SK-N-SH treated with all-trans-retinoic acid at 6 μM for 48 hours (cell line): ENCODE measurements around the gene SPOCK2.

ENCODE experiments used
- PATZ1 ChIP-seq: fragments of 250-450 bp; sonication (Bioruptor Pico); IDR thresholded peaks from 2 replicates; pipeline ENCODE4 v1.8.0; 2020; ENCODE audit warnings: mild to moderate bottlenecking, moderate library complexity, borderline replicate concordance
- RARB ChIP-seq: fragments of 250-450 bp; sonication (Bioruptor Pico); IDR thresholded peaks from 2 replicates; pipeline ENCODE4 v1.8.0; 2021; ENCODE audit warnings: mild to moderate bottlenecking, moderate library complexity
- ZC3H10 ChIP-seq: fragments of 250-450 bp; sonication (Bioruptor Pico); IDR thresholded peaks from 2 replicates; pipeline ENCODE4 v1.5.1; 2021; ENCODE audit warnings: mild to moderate bottlenecking, moderate library complexity
- ZFP3 ChIP-seq: fragments of 250-450 bp; sonication (Bioruptor Pico); IDR thresholded peaks from 2 replicates; pipeline ENCODE4 v1.5.0; 2020; ENCODE audit warnings: mild to moderate bottlenecking, moderate library complexity
- ZFP30 ChIP-seq: fragments of 450-650 bp; formaldehyde crosslinking; IDR thresholded peaks from 2 replicates; pipeline ENCODE4 v1.5.0; 2022; ENCODE audit warnings: mild to moderate bottlenecking, moderate library complexity
- ZNF565 ChIP-seq: fragments of 450-650 bp; formaldehyde crosslinking; conservative IDR thresholded peaks from 2 replicates; pipeline ENCODE4 v1.5.0; 2020; ENCODE audit warnings: low read depth, mild to moderate bottlenecking, moderate library complexity
- ZNF70 ChIP-seq: fragments of 450-650 bp; formaldehyde crosslinking; IDR thresholded peaks from 2 replicates; pipeline ENCODE4 v1.5.0; 2020; ENCODE audit warnings: mild to moderate bottlenecking, moderate library complexity

GRCh38 chr10:72014785-72015480, 73.4 kb downstream of the SPOCK2 start:
- no peak for TF ChIP-seq ZNF565 (CRISPR knock-in tag)
- no peak for TF ChIP-seq ZFP3
- no peak for TF ChIP-seq PATZ1 (CRISPR knock-in tag)
- TF ChIP-seq ZFP30: no peak
- TF ChIP-seq RARB (CRISPR knock-in tag): no peak
- TF ChIP-seq ZC3H10 (CRISPR knock-in tag): no peak
- no peak for TF ChIP-seq ZNF70 (CRISPR knock-in tag)
